SKM-1 (cell line): ENCODE data around the gene DTX4.
A peak's percentile ranks its signal among the peaks of the same experiment; 100 is the strongest.

Experiments
- DNase-seq: peaks from one replicate; lab custom pipeline; 2025; ENCODE audit not compliant: unreplicated experiment; lab: John Stamatoyannopoulos, UW

Gene DTX4

DNA sequence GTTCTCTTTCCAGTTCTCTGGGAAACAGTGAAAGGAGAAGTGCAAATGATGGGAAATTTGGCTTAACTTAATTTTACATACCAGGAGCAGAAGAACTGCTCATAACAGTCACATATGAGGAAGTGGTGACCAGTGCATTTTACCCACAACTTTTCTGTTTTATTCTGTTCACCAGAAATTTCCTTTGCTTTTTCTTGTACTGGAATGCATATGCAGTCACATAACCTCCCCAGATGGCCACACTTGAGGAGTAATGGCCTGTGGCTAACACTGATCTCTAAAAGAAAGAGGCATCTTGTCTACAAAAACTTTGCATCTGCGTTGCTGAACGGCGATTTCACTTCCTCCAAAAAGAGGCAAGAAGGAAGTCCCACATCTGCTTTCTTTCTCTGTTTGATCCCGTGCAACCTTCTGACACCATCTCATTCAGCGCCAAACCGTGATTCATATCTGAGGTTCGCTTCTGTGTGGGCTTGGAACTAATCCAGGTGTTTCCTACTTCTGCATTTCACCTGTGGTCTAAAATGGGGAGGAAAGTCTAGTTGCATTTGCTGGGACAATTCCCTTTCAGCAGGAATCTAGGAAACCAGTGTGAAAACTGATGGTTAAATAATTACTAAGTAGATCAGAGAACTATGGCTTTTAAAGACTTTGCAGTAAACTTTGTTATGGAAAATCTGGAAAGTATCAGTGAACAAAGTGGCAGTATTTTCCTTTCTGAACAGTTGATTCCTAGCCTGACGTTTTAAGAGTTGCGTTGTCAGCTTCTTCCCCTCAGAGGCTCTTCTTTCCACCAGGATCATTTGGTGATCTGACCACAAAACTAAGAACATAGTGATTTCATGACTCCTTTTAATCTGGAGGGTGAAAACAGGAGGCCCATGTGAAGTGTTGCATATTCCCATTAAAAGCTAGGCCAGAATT lies 45.0 kb downstream of the DTX4 start:
- DNase-seq, result peak; percentile 86

DNA sequence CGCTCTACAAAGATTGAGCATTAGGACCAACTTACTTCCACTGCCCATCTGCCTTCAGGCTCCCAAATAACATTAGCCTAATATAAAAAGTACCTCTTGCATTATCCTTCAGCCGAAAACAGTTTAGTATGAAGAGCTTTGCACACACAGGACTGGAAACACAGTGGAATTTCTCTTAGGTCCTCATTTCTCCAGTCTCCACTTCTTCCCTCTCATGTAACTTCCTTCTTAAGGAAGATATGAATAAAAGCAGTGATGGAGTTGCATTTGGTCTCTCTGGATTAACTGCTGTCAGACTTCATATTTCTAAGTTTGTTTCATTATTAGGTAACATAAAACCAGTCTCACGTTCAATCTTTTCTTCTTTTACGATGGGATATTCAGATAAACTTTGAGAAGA lies 46.4 kb downstream of the DTX4 start:
- DNase-seq, result no peak

DNA sequence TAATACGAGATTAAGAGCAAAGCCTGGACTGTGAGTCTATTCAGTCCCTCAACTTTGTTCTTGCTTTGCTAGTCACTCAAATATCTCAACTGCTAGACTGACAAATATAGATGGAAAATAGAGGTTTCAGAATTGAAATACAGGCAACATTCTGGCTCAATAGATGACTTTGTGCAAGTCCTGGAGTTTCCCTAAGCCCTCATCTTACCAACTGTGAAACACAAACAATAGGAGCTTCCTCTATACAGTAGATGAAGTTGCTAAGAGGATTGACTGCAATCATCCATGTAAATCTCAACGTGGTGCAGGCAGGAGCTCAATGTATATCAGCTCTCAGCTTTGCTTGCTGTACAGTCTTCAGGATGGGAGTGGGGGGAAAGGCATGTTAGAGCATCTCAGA lies 47.0 kb downstream of the DTX4 start:
- no peak for DNase-seq

DNA sequence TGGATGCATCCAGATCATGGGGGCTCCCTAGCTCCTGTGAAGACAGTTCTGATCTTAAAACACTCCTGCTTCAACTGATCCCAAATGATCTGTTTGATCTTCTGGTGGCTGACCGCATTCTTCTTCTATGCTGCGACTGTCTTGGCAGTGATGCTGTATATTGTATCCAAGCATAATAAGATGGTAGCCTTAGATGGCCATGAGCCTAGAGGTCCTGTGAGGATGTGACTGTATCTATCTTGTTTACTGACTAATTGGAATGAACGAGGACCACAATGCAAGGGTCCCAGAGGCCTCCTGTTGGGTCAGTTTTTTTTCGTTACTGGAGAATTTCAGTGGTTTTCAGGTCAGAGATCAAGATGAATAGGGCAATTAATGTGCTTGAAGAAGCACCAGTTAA lies 47.9 kb downstream of the DTX4 start:
- no peak for DNase-seq

DNA sequence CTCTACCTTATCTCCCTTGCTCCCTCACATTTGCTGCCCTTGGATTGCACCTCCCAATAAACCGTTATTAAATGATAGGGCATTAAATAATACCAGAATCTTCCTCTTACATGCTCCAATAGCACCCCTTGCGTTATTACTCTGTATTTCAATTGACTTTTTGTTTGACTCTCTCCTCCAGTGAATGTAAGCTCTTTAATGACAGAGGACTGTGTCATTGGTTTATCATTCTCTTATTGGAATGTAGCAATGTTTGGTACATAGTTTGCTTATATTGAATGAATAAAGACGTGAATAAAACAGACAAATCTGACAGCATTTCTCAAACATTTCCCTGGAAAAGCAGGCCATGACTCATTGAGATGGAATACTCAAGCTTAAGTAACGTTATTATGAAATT lies 49.5 kb downstream of the DTX4 start:
- DNase-seq, result no peak

DNA sequence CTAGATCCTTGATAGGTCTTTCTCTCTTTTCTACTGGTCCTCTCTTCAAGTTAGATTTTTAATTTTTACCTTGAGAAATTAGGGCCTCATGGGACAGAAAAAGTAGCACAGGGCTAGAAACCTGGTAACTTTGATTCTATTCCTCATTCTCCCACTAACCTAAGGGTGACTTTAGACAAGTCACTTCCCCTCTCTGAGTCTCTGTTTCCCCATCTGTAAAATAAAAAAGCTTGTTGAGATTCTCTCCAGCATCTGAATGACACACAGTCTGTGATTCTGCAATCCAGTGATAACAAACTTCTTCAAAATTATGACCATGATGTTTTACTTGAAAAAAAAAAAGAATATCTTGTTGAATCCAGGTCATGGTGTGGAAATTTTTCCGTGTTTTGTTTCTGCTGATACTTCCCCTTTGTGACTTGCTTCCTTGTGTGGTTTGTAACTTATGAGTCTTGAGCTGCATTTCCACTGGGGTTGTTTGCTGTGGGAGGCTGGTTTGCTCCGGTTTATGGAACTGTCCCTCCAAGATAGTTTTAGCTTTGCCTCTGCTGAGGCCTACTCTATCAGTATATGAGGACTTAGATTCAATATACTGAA lies 50.6 kb downstream of the DTX4 start:
- peak; percentile 84 for DNase-seq

DNA sequence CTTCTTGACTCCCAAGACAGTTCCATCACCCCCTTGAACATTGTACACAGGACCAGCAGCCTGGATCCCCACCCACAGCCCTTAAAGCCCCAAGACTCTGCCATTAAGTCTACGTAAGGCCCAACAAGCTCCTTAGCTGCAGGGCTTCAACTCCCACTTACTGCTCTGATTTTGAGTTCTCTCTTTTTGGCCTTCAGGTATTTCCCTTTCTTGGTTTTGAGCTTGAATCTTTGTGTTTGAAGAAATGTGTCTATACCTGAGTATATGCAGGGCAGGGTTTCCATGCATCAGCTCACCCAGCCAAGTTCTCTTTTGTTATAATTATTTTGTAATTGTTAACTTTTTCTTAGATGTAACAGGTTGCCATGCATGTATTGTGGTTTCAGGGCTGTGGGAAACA lies 51.2 kb downstream of the DTX4 start:
- DNase-seq, result no peak

DNA sequence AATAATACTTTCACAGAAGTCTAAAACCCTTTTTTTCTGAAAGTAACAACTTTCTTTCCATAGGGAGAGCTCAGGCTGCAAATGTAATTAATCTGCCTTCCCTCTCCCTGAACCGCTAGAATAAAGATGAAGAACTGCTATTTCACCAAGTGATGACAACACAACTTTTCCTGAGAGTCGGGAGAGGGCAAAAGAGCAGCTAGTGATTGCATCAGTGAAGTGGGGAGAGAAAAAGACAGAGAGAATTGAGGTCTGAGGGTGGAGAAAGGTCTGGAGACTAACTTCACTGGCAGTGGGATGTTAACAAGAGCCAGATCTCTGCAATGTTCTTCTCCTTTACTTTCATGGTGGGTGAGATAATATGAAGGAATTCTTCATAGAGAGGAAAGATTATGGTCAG lies 51.7 kb downstream of the DTX4 start:
- DNase-seq, result peak; percentile 24

DNA sequence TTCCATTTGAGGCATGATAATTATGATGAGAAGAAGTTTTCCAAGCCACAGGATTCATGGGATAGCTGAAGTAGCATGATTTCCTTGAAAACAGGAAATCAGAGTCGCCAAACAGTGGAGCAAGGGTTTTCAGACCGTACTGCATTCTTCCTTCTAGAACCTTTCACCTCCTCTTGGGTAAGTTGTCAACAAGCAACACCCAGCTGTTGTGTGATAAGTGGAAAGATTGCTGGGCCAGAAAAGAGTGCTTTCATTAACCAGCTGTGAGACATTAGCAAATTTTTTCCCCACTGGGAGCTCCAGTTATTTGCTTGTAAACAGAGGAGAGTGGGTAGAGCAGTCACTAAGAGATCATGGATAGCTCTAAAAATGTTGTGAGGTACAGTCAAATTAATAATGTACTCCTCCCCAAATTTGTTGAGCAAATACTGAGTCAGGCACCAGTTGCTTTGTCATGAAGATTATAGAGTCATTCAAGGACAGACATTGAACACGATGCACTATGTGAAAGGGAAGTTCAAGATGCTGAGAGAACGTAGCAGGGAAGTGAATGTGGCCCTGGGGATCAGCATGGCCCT lies 52.5 kb downstream of the DTX4 start:
- DNase-seq, result no peak

DNA sequence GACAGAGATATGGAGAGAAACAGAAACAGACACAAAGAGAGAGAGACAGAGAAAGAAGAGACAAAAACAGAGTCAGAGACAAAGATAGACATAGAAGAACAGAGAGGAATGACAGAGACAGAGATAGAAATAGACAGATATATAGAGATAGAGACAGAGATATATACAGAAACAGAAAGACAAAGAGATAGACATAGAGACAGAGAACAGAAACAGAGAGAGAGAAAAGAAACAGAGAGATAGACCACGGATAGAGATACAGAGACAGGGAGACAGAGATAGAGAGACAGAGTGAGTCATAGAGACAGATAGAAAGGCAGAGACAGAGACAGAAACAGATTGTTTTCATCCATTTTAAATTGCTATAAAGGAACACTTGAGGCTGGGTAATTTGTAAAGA lies 53.1 kb downstream of the DTX4 start:
- no peak for DNase-seq

DNA sequence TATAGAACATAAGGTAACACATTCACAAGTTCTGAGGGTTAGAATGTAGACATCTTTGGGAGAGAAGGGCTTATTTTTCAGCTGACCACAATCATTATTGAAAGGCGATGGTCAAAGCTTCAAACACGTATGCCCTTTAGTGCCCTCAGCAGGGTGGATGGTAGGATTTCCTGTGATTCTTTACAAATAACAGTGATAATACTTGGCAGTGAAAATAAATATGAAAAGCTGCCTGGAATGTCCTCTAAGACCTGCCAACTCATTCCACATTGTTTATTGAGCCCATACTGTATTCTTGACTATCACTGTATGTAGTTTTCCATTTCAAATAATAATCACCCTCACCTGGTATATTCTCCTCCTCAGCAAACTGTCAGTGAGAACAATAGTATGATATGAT lies 54.5 kb downstream of the DTX4 start:
- DNase-seq, result no peak

DNA sequence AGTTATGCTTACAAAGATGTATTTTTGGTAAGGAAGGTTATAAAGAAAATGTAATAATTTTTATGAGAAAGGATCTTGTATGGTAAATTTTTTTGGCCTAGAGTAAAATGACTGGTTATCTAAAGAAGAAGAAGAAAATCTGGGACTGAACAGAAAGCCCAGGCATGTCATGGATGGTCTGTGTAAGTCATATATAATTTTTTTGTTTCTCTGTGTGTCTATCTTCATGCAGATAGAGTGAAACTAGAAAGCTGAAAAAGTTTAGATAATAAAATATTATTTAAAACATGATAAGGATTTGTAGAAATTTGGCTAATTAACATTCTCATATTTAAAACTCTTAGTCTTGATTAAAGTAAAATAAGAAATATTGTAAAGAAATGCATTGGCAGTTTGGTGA lies 68.4 kb downstream of the DTX4 start:
- DNase-seq, result no peak

DNA sequence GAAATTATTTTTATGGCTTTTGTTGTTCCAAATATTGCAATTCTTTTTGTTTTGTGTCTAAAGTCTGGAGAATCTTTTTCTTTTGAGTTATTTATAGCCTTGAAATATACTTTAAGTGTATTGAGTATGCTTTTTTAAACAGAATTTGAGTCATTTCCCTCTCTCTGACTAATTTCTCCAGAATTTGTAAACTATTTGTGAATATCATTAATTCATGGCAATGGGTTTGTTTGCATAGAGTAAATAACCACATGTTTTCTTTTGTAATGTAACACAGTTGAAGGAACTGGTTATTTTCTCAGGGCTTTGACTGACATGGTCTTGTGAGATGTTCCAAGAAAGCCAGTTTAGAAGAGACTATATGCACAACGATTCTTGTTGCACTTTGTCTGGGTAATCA lies 71.7 kb downstream of the DTX4 start:
- no peak for DNase-seq

DNA sequence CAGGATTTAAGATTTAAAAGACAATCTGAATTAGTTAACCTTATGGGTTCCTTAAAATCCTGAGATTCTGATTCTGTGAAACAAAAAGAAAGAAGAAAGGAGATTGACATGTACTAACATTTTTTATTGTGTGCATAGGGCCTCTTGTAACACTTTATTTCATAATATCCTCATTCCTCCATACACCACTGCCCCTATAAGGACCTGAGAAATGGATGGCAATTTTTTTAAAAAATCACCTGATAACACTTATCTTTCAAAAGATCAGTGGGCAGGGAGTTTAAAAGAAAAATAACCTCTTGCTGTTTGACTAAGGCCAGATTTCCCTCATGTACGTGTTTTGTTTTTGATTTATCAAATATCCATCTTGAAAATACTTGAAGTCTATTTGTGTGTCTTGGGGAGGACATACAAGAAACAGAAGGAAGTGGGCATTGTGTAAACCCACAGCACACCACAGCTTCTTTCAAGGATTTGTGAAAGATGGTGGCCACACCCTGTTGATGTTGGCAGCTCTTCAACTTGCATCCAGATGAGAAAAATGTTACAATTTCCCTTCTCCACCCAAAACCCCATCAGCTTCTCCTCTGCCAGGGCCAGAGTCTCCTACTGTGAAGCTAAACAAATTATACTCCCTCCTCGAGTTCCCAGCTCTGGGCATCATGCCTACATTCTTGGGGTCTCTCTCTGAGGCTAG lies 75.7 kb downstream of the DTX4 start:
- peak; percentile 83 for DNase-seq

DNA sequence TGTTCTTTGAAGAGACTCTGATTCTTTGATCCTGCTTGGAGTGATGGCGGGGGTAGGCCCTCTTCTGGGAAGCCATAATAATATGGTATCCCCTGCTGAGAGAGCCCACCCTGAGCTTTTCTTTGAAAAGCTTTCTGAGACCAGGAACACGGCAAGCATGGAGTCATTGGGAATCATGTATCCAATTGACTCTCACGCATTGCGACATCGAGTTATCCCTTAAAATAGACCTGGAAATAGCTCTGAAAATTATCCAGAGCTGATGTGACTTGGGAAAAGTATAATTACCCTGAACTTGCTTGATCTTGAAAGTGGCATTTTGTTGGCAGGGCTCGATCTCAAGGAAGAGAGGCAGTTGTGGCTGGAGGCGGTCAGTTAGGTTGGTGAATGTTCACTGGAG lies 77.6 kb downstream of the DTX4 start:
- no peak for DNase-seq

DNA sequence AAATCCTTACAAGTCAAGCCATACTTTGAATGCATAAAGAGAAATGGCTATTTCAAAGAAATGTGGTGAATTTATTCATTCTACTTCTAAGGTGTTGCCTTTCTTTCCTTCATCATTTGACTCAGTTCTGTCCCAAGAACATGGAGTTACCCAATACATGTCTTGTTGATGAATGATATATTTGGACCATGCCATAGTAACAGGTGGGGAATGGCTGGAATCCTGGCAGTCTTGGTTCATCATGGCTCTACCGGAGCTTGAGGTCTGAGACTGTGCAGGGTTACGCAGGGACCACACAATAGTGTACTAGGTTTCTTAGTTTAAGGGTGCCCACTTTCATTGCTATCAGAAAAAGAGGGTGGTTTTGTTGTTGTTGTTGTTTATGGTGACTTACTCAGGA lies 81.1 kb downstream of the DTX4 start:
- no peak for DNase-seq

DNA sequence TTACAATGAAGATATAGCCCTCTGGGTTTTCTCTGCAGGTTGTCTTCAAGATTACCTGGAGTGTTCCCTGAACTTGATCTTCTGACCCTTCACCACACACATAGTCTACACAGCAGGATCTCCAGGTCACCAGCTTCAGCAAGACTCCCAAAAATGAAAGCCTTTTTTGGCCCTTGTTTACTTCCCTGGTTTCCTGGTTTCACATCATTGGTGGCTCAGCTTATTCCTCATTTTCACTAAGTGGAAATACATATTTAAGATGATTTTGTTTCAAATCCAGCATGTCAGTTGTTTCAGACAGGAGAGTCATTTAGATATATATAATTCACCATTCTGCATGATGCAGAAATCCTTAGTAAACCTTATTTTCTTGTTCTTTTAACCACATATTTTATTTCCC lies 82.4 kb downstream of the DTX4 start:
- no peak for DNase-seq

DNA sequence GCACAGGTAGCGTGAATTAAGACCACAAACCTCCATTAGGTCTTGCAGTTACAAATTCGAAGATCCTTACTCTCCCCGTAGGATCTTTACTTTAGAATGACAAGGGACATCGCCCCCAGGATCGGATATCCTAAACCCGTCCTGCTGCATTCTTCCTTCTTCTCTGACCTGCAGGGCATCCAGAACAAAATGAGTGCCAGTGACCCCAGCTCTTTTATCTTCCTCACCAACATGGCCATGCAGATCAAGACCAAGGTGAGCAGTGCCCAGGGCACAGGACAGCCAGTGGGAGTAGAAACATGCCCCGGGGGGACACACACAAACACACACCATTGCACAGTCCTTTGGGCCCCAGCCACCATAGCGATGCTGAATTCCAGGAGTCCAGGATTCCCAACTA lies 83.3 kb downstream of the DTX4 start:
- no peak for DNase-seq
